Measurements from ENCODE around the gene TTC1. TPM values are rescaled to one million over a fixed set of nuclear protein-coding genes. Genes with fewer than 3 reads are reported as not detected.
"Not testable (repeated sequence)": the region's sequence is repeated elsewhere in the genome, so short reads cannot be mapped to it uniquely, and the experiment has no call there.

Gene TTC1
- total RNA-seq, 1 donor from 2014 or later: 46.3 TPM

DNA sequence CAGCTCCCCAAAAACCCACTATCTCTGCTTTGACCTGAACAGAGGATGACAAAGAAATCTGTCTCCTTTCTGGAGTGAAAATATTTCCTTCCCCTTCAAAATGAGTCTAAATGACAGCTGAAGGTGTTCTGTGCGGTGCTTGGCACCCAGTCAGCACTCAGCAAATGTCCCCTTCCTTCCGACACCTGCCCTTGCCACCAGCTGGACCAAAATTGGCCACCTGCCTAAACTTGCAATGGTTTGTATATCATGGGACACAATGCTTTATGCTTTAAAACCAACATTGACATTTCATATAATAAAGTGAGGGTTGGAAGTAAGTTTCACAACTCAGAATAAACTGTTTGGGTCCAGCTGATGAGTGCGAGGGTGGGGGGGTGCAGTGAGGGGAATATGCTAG is 7.5 kb upstream of the TTC1 start:
- no peak overlapping the region for H3K4me3 Mint-ChIP-seq (ENCODE audit: low read depth)
- no peaks in the 10 kb centered on the region for H3K36me3 Mint-ChIP-seq (ENCODE audit: insufficient read depth)
- no peaks in the 10 kb centered on the region for H3K4me1 Mint-ChIP-seq (ENCODE audit: low read depth)
- H3K27ac Mint-ChIP-seq: no peak overlapping the region
- H3K9me3 Mint-ChIP-seq (ENCODE audit: low read depth): no peaks in the 10 kb centered on the region
- no peaks in the 10 kb centered on the region for H3K27me3 Mint-ChIP-seq
- TF ChIP-seq, protein P1, sequence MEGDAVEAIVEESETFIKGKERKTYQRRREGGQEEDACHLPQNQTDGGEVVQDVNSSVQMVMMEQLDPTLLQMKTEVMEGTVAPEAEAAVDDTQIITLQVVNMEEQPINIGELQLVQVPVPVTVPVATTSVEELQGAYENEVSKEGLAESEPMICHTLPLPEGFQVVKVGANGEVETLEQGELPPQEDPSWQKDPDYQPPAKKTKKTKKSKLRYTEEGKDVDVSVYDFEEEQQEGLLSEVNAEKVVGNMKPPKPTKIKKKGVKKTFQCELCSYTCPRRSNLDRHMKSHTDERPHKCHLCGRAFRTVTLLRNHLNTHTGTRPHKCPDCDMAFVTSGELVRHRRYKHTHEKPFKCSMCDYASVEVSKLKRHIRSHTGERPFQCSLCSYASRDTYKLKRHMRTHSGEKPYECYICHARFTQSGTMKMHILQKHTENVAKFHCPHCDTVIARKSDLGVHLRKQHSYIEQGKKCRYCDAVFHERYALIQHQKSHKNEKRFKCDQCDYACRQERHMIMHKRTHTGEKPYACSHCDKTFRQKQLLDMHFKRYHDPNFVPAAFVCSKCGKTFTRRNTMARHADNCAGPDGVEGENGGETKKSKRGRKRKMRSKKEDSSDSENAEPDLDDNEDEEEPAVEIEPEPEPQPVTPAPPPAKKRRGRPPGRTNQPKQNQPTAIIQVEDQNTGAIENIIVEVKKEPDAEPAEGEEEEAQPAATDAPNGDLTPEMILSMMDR (IDR thresholded peaks at IDR 0.05; ENCODE audit: unreplicated experiment): no peak
- no peak for DNase-seq (ENCODE audit: low spot score, unreplicated experiment)

DNA sequence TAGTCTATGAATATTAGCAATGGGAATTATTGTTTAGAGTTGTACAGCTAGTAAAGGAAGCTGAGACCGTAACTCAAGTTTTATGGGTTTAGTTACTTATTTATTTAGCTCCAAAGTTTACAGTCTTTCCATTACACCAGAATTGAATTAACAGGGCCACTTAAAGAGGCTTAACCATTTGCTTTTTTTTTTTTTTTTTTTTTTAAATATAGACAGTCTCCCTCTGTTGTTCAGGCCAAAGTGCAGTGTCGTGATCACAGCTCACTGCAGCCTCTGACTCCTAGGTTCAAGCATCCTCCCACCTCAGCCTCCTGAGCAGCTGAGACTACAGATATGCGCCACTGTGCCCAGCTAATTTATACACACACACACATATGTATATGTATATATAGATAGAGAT is 1.4 kb upstream of the TTC1 start:
- no peak for DNase-seq (ENCODE audit: low spot score, unreplicated experiment)
- no peaks in the 10 kb centered on the region for H3K27me3 Mint-ChIP-seq
- H3K27ac Mint-ChIP-seq: no peak overlapping the region
- no peak overlapping the region for H3K4me3 Mint-ChIP-seq (ENCODE audit: low read depth)
- H3K4me1 Mint-ChIP-seq (ENCODE audit: low read depth): peaks cover 10% of the 10 kb centered on the region
- no peaks in the 10 kb centered on the region for H3K9me3 Mint-ChIP-seq (ENCODE audit: low read depth)
- TF ChIP-seq, protein P1 (IDR thresholded peaks at IDR 0.05; ENCODE audit: unreplicated experiment): no peak
- H3K36me3 Mint-ChIP-seq (ENCODE audit: insufficient read depth): no peaks in the 10 kb centered on the region

DNA sequence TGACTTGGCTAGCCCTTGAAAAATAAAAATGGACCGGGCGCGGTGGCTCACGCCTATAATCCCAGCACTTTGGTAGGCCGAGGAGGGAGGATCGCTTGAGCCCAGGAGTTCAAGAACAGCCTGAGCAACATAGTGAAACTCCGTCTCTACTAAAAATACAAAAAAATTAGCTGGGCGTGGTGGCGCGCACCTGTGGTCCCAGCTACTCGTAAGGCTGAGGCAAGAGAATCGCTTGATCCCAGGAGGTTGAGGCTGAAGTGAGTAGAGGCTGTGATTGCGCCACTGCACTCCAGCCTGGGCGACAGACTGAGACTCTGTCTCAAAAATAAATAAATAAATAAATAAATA is 436 bp upstream of the TTC1 start:
- Mint-ChIP-seq H3K27ac (peak overlapping the region; percentile 76), H3K4me3 (ENCODE audit: low read depth) (peak overlapping the region; percentile 42), H3K4me1 (ENCODE audit: low read depth) (peaks cover 10% of the 10 kb centered on the region)
- not testable (repeated sequence) for H3K9me3 Mint-ChIP-seq (ENCODE audit: low read depth); DNase-seq (ENCODE audit: low spot score, unreplicated experiment); H3K36me3 Mint-ChIP-seq (ENCODE audit: insufficient read depth); H3K27me3 Mint-ChIP-seq

DNA sequence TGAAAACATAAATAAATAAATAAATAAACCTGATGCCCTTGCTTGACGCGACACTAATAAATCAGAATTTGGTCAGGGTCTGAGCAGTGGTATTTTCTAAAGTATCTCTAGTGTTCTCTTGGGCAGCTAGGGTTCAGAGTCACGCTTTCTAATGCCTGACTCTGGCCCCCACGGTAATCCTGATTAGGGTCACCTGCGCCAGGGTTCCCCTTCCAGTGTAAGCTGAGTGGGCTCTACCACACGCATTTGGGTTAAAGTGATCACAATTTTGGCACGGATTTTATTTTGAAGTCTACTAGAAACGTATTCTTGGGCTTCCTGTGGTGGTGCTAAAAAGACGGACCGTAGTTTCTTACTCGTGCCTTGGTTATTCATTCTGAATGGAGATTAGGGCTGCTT is 651 bp downstream of the TTC1 start:
- TF ChIP-seq, protein P1 (IDR thresholded peaks at IDR 0.05; ENCODE audit: unreplicated experiment): no peak
- DNase-seq (ENCODE audit: low spot score, unreplicated experiment): no peak
- Mint-ChIP-seq H3K4me1 (ENCODE audit: low read depth) (peaks cover 10% of the 10 kb centered on the region), H3K27ac (peak overlapping the region; percentile 99), H3K9me3 (ENCODE audit: low read depth) (no peaks in the 10 kb centered on the region), H3K36me3 (ENCODE audit: insufficient read depth) (no peaks in the 10 kb centered on the region), H3K4me3 (ENCODE audit: low read depth) (peak overlapping the region; percentile 93), H3K27me3 (no peaks in the 10 kb centered on the region)

DNA sequence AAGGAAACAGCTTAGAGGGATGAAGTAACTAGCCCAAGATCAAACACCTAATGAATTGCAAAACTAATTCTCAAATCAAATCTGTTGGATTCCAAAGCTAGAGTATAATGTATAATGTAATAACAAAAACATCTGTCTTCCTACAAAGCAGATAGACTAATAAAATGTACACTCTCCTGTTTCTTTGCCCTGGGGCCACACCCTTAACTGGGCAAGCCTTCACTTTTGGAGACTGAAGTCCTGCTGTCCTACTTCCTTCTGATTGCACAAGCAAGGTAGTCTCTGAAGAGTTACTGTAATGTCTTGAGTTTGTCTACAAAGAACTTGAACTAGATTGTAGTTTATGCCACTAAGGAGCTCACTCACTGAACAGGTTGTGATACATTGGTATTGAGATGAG is 2.5 kb downstream of the TTC1 start:
- Mint-ChIP-seq H3K4me3 (ENCODE audit: low read depth) (no peak overlapping the region), H3K27ac (no peak overlapping the region), H3K9me3 (ENCODE audit: low read depth) (no peaks in the 10 kb centered on the region), H3K27me3 (no peaks in the 10 kb centered on the region), H3K4me1 (ENCODE audit: low read depth) (peaks cover 10% of the 10 kb centered on the region), H3K36me3 (ENCODE audit: insufficient read depth) (no peaks in the 10 kb centered on the region)
- TF ChIP-seq, protein P1 (IDR thresholded peaks at IDR 0.05; ENCODE audit: unreplicated experiment): no peak
- no peak for DNase-seq (ENCODE audit: low spot score, unreplicated experiment)

DNA sequence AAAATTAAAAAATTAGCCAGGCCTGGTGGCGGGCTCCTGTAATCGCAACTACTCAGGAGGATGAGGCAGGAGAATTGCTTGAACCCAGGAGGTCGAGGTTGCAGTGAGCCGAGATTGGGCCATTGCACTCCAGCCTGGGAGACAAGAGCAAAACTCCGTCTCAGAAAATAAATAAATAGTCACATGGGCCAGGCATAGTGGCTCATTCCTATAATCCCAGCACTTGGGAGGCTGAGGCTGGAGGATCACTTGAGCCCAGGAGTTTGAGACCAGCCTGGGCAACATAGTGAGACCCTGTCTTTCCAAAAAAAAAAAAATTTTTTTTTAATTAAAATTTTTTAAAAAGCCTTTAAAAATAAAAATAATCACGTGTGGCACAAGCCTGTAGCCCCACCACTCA is 5.3 kb downstream of the TTC1 start:
- H3K36me3 Mint-ChIP-seq (ENCODE audit: insufficient read depth); DNase-seq (ENCODE audit: low spot score, unreplicated experiment); H3K4me1 Mint-ChIP-seq (ENCODE audit: low read depth); H3K4me3 Mint-ChIP-seq (ENCODE audit: low read depth); H3K9me3 Mint-ChIP-seq (ENCODE audit: low read depth); H3K27ac Mint-ChIP-seq; H3K27me3 Mint-ChIP-seq: not testable (repeated sequence)

All from progenitor cell of endocrine pancreas (in vitro differentiated cells).